Prostate gland (tissue), 2 donors: ENCODE results near the gene DAAM1. TPM values are rescaled to one million over a fixed set of nuclear protein-coding genes. Genes with fewer than 3 reads are reported as not detected.

Experiments
- DNase-seq: peaks from one replicate; pipeline ENCODE4 v3.0.0-alpha.2; 2019; ENCODE audit warnings: low spot score
- H3K27ac ChIP-seq, 2 donors: fragments of 200-600 bp; sonication (generic); 2 replicates each; pipeline ENCODE4 v1.5.1; 2017 to 2019
- H3K27me3 ChIP-seq: fragments of 200-600 bp; sonication (generic); replicated peaks from 2 replicates; pipeline ENCODE4 v1.5.1; 2019; ENCODE audit not compliant: insufficient read depth
- H3K36me3 ChIP-seq, 2 donors: fragments of 200-600 bp; sonication (generic); 1 replicate in 1 of 2; 2 replicates in 1 of 2; pipeline versions ENCODE4 v1.5.1 to v1.8.1; 2017 to 2019
- H3K4me1 ChIP-seq: fragments of 200-600 bp; sonication (generic); replicated peaks from 2 replicates; pipeline ENCODE4 v1.5.1; 2019
- H3K4me3 ChIP-seq, 2 donors: fragments of 200-600 bp; sonication (generic); 2 replicates each; pipeline ENCODE4 v1.5.1; 2017 to 2019
- H3K9me3 ChIP-seq: fragments of 200-600 bp; sonication (generic); 2 replicates; pipeline ENCODE4 v1.5.1; 2017
- POLR2A ChIP-seq: fragments of 450-650 bp; IDR thresholded peaks from one replicate; pipeline ENCODE4 v1.6.1; 2016; ENCODE audit warnings: antibody characterized with exemption, mild to moderate bottlenecking
- POLR2AphosphoS5 ChIP-seq: sonication (generic); formaldehyde crosslinking; IDR thresholded peaks from one replicate; pipeline ENCODE4 v1.6.1; 2017; ENCODE audit warnings: antibody characterized with exemption
- WGBS: methylation state at CpG from one replicate; pipeline ENCODE4 v1.1.5; 2018; 5-methylcytosine and 5-hydroxymethylcytosine counted together
- intact Hi-C: fragments of 100-400 bp; cut with DNase I; formaldehyde crosslinking; loops from one replicate; pipeline ENCODE4 v1.14.2; 2022
- total RNA-seq, 2 donors: library from RNA; depleted of rRNA; stranded (reverse); fragments of >200 nt; gene quantifications; one replicate each; pipeline ENCODE4 v1.1.0, GENCODE V29; 2016
- TF ChIP-seq, protein P1 (sequence below), 4 experiments: fragments of 200-600 bp in 2 of 4; fragments of 450-650 bp in 2 of 4; sonication (generic) in 2 of 4; IDR thresholded peaks; 1 replicate in 3 of 4; 2 replicates in 1 of 4; pipeline ENCODE4 v1.5.1; 2016 to 2019; ENCODE audit warnings: antibody characterized with exemption in 4 of 4, mild to moderate bottlenecking in 2 of 4, moderate library complexity in 2 of 4

DAAM1 gene
- total RNA-seq, 2 donors from 2014 or later: 35.4 to 58.3 TPM

DNA sequence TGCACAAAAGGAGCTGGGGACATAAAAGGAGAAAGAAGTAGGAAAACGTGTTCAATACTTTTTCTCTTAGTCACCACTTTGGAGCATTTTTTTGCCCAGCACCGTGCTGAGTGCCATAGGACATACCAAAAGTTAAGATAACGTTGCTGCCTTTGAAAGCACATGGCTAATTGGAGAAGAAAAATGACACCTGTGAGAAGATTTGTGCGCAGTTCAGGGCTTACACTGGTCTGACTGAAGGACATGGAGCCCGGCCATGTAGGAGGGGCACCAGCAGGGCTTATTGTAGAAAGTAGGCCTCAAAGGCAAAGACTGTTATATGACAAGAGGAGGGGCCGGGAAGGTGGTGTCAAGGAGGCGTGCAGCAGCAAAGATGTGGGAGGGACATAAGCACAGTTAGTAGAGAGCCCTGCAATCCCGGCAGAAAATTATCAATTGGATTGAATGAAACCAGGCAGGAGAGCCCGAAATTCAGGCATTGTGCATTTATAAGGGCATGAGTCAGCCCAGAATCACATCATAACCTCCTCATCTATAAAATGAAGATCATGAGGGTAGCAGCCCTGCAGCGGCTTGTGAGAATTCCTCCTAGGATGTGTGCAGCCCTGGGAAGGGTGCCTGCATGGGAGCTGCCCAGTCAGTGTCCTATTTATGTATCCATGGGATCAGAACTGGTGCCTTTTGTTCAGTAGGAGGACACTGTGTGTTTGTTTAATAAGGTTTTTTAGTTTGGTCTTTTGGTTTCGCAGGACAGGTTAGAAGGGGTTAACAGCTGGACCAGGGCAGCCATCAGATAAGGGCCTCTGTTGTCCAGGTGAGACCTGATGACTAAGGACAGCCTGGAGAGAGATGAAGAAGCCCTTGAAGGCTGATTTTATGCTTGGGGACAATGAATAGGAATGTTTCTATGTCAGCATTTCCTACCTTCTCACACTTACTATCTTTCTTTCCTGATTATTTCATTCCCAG lies 154.3 kb downstream of the DAAM1 start:
- Histone ChIP-seq H3K27ac (no peak overlapping the region), H3K27me3 (no peaks in the 10 kb centered on the region), H3K9me3 (no peaks in the 10 kb centered on the region), H3K4me1 (no peaks in the 10 kb centered on the region), H3K4me3 (no peak overlapping the region), H3K36me3 (no peaks in the 10 kb centered on the region)
- TF ChIP-seq POLR2AphosphoS5 (no peak), POLR2A (no peak)
- TF ChIP-seq, protein P1, sequence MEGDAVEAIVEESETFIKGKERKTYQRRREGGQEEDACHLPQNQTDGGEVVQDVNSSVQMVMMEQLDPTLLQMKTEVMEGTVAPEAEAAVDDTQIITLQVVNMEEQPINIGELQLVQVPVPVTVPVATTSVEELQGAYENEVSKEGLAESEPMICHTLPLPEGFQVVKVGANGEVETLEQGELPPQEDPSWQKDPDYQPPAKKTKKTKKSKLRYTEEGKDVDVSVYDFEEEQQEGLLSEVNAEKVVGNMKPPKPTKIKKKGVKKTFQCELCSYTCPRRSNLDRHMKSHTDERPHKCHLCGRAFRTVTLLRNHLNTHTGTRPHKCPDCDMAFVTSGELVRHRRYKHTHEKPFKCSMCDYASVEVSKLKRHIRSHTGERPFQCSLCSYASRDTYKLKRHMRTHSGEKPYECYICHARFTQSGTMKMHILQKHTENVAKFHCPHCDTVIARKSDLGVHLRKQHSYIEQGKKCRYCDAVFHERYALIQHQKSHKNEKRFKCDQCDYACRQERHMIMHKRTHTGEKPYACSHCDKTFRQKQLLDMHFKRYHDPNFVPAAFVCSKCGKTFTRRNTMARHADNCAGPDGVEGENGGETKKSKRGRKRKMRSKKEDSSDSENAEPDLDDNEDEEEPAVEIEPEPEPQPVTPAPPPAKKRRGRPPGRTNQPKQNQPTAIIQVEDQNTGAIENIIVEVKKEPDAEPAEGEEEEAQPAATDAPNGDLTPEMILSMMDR (IDR thresholded peaks at IDR 0.05): no peak
- DNase-seq: no peak
- intact Hi-C loops: no loop called here
- 71% methylated on average over 11 of the region's 11 CpGs for WGBS

DNA sequence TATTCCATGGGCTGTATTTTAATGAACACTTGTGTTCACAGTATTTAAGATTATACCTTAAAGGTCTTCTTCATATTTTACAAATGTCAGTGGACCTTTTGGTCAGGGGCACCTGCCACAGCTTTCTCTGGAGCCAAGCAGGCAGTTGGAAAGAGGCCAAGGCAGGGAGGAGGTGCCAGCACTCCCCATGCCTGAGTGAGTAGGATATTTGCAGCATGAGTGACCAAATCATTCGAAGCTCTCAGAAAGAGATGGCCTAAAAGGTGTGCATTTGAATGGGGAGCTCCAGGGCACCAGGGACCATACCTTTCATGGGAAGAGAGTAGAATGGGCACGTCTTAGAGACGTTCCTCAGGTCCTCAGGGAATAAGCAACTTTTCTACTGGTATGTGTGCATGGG lies 155.1 kb downstream of the DAAM1 start:
- Histone ChIP-seq H3K27me3 (no peaks in the 10 kb centered on the region), H3K9me3 (no peaks in the 10 kb centered on the region), H3K4me1 (no peaks in the 10 kb centered on the region), H3K27ac (no peak overlapping the region), H3K36me3 (no peaks in the 10 kb centered on the region), H3K4me3 (no peak overlapping the region)
- no peak for DNase-seq
- intact Hi-C loops: no loop called here
- no peak for TF ChIP-seq POLR2AphosphoS5
- TF ChIP-seq, protein P1 (IDR thresholded peaks at IDR 0.05): no peak
- TF ChIP-seq POLR2A: no peak
- WGBS: 65% methylated on average over 3 of the region's 3 CpGs

DNA sequence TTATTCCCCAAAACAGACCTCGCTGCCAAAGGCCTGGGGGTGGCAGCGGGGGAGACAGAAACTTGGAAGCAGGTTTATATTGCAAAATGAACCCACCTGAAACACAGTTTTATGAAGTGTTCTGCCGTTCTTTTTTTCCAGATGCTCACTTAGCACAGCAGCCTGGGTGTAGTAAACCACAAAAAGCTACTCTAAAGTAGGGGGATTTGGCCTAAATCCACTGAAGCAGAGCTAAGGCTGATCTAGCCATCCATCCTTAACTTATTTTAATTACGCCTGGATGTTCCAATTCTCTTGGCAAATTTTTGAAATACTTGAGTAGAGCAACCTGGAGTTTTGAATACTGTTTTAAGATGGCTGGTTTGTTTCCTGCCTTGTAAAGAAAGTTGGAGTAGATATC lies 155.5 kb downstream of the DAAM1 start:
- intact Hi-C loops: no loop called here
- no peaks in the 10 kb centered on the region for H3K36me3 ChIP-seq
- TF ChIP-seq, protein P1 (IDR thresholded peaks at IDR 0.05): no peak
- TF ChIP-seq POLR2AphosphoS5 (no peak), POLR2A (no peak)
- WGBS: 70% methylated on average over 4 of the region's 4 CpGs
- H3K27me3 ChIP-seq: no peaks in the 10 kb centered on the region
- no peaks in the 10 kb centered on the region for H3K9me3 ChIP-seq
- DNase-seq: no peak
- no peaks in the 10 kb centered on the region for H3K4me1 ChIP-seq
- H3K4me3 ChIP-seq: no peak overlapping the region
- no peak overlapping the region for H3K27ac ChIP-seq

DNA sequence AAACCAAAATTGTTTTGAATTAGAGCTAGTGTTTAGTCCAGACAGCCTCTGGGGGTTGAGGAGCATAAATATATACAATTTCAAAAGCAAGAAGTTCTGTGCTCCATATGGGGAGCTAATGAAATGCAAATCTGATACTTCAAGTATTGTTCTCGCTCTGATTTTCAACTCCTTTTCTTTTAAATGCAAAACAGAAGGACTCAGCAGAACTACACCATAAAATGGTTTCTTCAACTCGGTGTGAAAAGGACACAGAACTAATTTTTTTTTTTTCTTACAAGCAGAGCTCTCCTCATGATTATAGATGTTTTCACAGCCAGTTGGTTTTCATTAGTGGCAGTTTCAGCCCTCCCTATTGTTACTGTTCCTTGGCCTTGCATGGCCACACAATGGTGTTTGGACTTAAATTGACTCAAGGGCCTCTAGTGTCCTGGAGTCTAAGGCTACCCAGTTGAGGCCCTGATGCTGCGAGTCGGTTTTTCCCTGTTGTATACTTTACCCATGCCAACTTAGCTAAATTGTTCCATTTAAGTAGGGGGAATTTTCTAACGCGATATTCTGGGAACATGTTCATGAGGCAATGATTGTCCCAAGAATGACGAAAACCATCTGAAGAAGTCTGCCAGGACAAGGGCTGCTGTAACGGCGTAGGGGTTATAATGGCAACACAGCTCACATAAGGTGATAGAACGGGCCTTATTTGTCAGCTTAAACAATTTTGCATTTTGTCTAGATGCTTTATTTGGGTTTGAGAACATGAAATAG lies 156.4 kb downstream of the DAAM1 start:
- intact Hi-C loops: no loop called here
- Histone ChIP-seq H3K9me3 (no peaks in the 10 kb centered on the region), H3K27me3 (no peaks in the 10 kb centered on the region), H3K4me1 (no peaks in the 10 kb centered on the region), H3K4me3 (no peak overlapping the region), H3K27ac (no peak overlapping the region), H3K36me3 (no peaks in the 10 kb centered on the region)
- no peak for DNase-seq
- 76% methylated on average over 10 of the region's 10 CpGs for WGBS
- no peak for TF ChIP-seq POLR2AphosphoS5
- TF ChIP-seq, protein P1 (IDR thresholded peaks at IDR 0.05): no peak
- no peak for TF ChIP-seq POLR2A
